Lung (tissue), 12 donors: Measurements from ENCODE around the gene PPARD. TPM values are rescaled to one million over a fixed set of nuclear protein-coding genes. Genes with fewer than 3 reads are reported as not detected.

Experiments
- ATAC-seq: fragments of 200-7000 bp; cut with Tn5 transposase; one replicate; pipeline ENCODE4 v1.9.1; 2020; ENCODE audit warnings: moderate number of reproducible peaks; ENCODE audit not compliant: insufficient read depth, low FRiP score
- DNase-seq, 3 donors: peaks; one replicate each; pipeline ENCODE4 v3.0.0-alpha.2; 2013 to 2017
- H3K27ac ChIP-seq, 2 donors: one replicate each; pipeline ENCODE4 v1.5.1; 2013; ENCODE audit warnings: mild to moderate bottlenecking in 2 of 2, moderate library complexity in 2 of 2, control low read depth in 1 of 2, inconsistent platforms in 1 of 2, low read depth in 1 of 2, low read length in 1 of 2
- H3K27me3 ChIP-seq, 3 donors: one replicate each; pipeline ENCODE4 v1.5.1; 2013; ENCODE audit warnings: low read length in 2 of 3; ENCODE audit not compliant: control insufficient read depth in 3 of 3, insufficient read depth in 3 of 3
- H3K36me3 ChIP-seq, 4 donors: one replicate each; pipeline ENCODE4 v1.5.1; 2013; ENCODE audit warnings: low read length in 4 of 4, mild to moderate bottlenecking in 1 of 4, moderate library complexity in 1 of 4; ENCODE audit not compliant: control insufficient read depth in 4 of 4, insufficient read depth in 4 of 4
- H3K4me1 ChIP-seq, 5 donors: one replicate each; pipeline ENCODE4 v1.5.1; 2013; ENCODE audit warnings: low read length in 5 of 5, mild to moderate bottlenecking in 2 of 5, moderate library complexity in 1 of 5; ENCODE audit not compliant: control insufficient read depth in 5 of 5, insufficient read depth in 5 of 5
- H3K4me3 ChIP-seq: one replicate; pipeline ENCODE4 v1.5.1; 2013; ENCODE audit warnings: mild to moderate bottlenecking, control low read depth, moderate library complexity
- H3K9ac ChIP-seq, 2 donors: one replicate each; pipeline ENCODE4 v1.5.1; 2013; ENCODE audit warnings: low read length in 2 of 2, control low read depth in 1 of 2; ENCODE audit not compliant: insufficient read depth in 1 of 2
- H3K9me3 ChIP-seq, 4 donors: one replicate each; pipeline ENCODE4 v1.5.1; 2013; ENCODE audit warnings: low read length in 3 of 4, mild to moderate bottlenecking in 1 of 4, moderate library complexity in 1 of 4; ENCODE audit not compliant: control insufficient read depth in 4 of 4, insufficient read depth in 3 of 4
- CTCF ChIP-seq: IDR thresholded peaks from 2 replicates; pipeline ENCODE4 v1.5.1; 2012; ENCODE audit warnings: mild to moderate bottlenecking; ENCODE audit errors: control extremely low read depth, extremely low read depth
- WGBS, 2 donors: extraction: QIAGEN DNeasy Blood & Tissue Kit; methylation state at CpG; one replicate each; pipeline ENCODE4 v1.1.7; 2013; 5-methylcytosine and 5-hydroxymethylcytosine counted together
- polyA plus RNA-seq, 2 donors: library from polyadenylated mRNA; stranded (reverse); fragments of 200-250 nt; gene quantifications; one replicate each; pipeline ENCODE4 v1.2.1, GENCODE V29; 2013
- total RNA-seq, 2 donors: library from RNA; depleted of rRNA in 1 of 2; stranded (reverse); fragments of >200 nt in 1 of 2; gene quantifications; one replicate each; pipeline ENCODE4 v1.2.1, GENCODE V29; 2014 to 2021
- donor health status: control.
- donor health status: control.
- donor health status: Bipolar disorder and iron deficiency.
- donor health status: healthy.
- donor health status: DM: yes; HTN: yes; CAD: no.

PPARD gene
- total and polyA plus RNA-seq, 4 donors: 11.3 to 27.8 (median 24.5) TPM

DNA sequence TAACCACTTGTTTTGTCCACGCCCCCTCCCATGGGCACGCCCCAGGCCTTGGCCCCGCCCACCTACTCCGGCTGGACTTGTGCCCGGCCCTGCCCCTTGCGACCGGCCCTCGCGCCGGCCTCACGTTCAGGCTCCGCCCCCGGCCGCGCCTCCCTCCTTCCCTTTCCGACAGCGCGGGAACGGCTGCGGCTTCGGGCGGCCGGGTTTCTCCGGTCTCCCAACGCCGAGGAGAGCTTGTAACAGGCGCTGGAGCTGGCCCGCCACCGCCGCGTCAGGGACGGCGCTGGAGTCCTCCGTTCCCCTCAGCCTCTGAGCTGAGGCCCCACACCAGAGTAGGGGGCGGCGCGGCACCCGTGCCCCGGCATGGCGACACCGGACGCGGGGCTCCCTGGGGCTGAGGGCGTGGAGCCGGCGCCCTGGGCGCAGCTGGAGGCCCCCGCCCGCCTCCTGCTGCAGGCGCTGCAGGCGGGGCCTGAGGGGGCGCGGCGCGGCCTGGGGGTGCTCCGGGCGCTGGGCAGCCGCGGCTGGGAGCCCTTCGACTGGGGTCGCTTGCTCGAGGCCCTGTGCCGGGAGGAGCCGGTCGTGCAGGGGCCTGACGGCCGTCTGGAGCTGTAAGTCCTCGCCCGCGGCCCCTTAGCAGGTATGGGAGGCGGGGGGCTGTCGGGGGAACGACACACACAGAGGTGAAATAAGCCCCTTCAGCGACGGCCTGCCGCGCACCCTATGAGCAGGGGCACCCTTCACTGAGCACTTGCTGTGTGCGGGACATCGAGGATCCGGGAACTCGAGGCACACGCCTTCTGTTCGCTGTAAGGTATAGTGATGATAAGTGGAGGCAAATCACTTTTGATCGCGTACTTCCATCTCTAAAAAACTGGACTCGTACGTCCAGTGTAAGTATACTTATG is 110.1 kb downstream of the PPARD start, which contains the start of gene FANCE:
FANCE (plus strand) TSS at position 156 of the 908 bp plus-strand sequence; CDS start at position 364, 208 bp downstream.
- Histone ChIP-seq H3K9me3 (no peaks in the 10 kb centered on the region), H3K27me3 (no peaks in the 10 kb centered on the region), H3K27ac (peak within 1 kb of the TSS; percentile 59 to 86), H3K4me3 (peak within 1 kb of the TSS; percentile 78), H3K9ac (peak within 1 kb of the TSS in 1 of 2 donors; percentile 66), H3K4me1 (peaks cover 0 to 25% (median 2%) of the 10 kb centered on the region in 5 donors), H3K36me3 (peaks cover 0 to 5% (median 2%) of the 10 kb centered on the region in 4 donors)
- ATAC-seq (peak; percentile 97), DNase-seq (peak; percentile 95 to 96 (median 95))
- no peak for TF ChIP-seq CTCF
- WGBS, 2 donors: 1% methylated on average over 67 to 87 of the region's 87 CpGs

DNA sequence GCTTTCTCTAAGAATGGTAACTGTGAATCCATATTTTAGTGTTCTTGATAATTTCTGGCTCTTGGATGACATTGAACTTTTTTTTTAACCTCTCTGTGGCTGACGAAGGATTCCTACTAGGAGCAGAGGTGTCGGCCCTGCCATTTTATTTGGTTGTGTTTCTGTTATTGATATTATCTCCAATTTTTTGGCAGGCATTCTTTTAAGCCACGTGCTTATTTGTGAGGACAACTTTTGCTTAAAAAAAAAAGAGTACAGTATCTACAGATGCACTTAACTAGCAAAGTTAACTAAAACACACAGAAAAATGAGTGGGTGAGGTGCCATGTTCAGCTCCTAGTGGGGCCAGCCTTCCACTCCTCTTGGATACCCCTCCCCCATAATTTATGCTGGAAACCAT is 110.9 kb downstream of the PPARD start:
- no peak for ATAC-seq
- no peaks in the 10 kb centered on the region for H3K27me3 ChIP-seq
- WGBS, 2 donors: 19 to 20% methylated on average over 3 of the region's 3 CpGs
- peak overlapping the region in 1 of 2 donors; percentile 66 for H3K9ac ChIP-seq
- H3K36me3 ChIP-seq: peaks cover 0 to 7% (median 3%) of the 10 kb centered on the region in 4 donors
- H3K4me1 ChIP-seq: peaks cover 0 to 25% (median 3%) of the 10 kb centered on the region in 5 donors
- no peak overlapping the region for H3K4me3 ChIP-seq
- no peak for DNase-seq
- no peak for TF ChIP-seq CTCF
- no peaks in the 10 kb centered on the region for H3K9me3 ChIP-seq
- H3K27ac ChIP-seq: no peak overlapping the region

DNA sequence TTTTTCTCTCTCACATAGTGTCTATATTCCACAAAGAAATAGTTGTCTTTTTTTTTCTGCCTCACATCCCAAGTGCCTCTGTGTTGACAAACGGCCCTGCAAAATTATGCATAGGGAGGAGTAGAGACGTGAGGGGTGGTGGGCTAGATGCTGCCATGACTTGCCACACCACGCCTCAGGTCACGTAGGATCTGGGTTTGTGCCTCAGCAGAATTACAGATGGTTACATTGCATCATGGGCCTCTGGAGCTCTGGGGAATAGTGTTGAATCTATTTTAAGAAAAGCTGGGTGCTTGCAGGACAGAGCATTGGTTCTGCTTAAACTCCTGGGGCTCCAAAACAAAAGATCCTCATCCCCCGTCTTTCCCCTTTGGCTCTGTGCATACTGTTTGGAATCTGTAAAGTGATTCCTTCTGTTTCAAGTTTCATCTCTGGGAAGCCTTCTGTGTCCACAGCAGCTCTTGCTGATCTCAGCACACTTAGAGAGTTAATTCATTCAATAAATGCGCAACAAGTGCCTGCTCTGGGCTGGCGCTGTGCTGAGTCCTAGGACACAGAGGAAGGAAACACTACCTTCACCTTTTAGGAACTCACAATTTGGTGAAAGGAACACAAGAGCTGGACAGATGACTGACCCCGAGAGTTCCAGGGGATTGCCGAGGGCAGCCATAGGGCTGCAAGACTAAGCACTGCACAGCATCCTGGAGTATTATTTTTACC is 112.2 kb downstream of the PPARD start:
- Histone ChIP-seq H3K9ac (no peak overlapping the region), H3K4me3 (no peak overlapping the region), H3K36me3 (peaks cover 0 to 15% (median 9%) of the 10 kb centered on the region in 4 donors), H3K4me1 (peaks cover 0 to 25% (median 4%) of the 10 kb centered on the region in 5 donors), H3K27me3 (no peaks in the 10 kb centered on the region), H3K27ac (no peak overlapping the region), H3K9me3 (no peaks in the 10 kb centered on the region)
- ATAC-seq (no peak), DNase-seq (no peak)
- no peak for TF ChIP-seq CTCF
- WGBS, 2 donors: 76 to 84% methylated on average over 9 of the region's 9 CpGs
